DMS 273 treated with DMSO at 0.1 percent for 48 hours (cell line): Measurements from ENCODE around the gene MTA1.

Experiments used
- DNase-seq: peaks from one replicate; lab custom pipeline; 2025; lab: John Stamatoyannopoulos, UW

MTA1 gene

GRCh38 chr14:105499256-105500035 lies 79.8 kb downstream of the MTA1 start:
- no peak for DNase-seq

- DNase-seq, result no peak
Measured at GRCh38 chr14:105500036-105500725, 80.6 kb downstream of the MTA1 start.

- DNase-seq, result no peak
Measured at GRCh38 chr14:105500726-105501101, 81.1 kb downstream of the MTA1 start.

GRCh38 chr14:105501504-105502291 lies 82.1 kb downstream of the MTA1 start:
- no peak for DNase-seq

GRCh38 chr14:105502446-105503295 lies 83.0 kb downstream of the MTA1 start:
- DNase-seq, result no peak

GRCh38 chr14:105503296-105503640 lies 83.6 kb downstream of the MTA1 start:
- DNase-seq, result no peak

- DNase-seq, result no peak
Measured at GRCh38 chr14:105503935-105504692, 84.5 kb downstream of the MTA1 start.

GRCh38 chr14:105505101-105505500 lies 85.5 kb downstream of the MTA1 start:
- DNase-seq, result no peak

GRCh38 chr14:105507247-105507646 lies 87.6 kb downstream of the MTA1 start:
- no peak for DNase-seq

- DNase-seq, result no peak
Measured at GRCh38 chr14:105508069-105508468, 88.4 kb downstream of the MTA1 start.

- no peak for DNase-seq
Measured at GRCh38 chr14:105508601-105509000, 89.0 kb downstream of the MTA1 start.

- DNase-seq, result no peak
Measured at GRCh38 chr14:105517096-105517495, 97.5 kb downstream of the MTA1 start.

GRCh38 chr14:105519946-105520698 lies 100.5 kb downstream of the MTA1 start:
- DNase-seq, result no peak
